ENCODE data around the gene SUPT7L.

SUPT7L gene

DNA sequence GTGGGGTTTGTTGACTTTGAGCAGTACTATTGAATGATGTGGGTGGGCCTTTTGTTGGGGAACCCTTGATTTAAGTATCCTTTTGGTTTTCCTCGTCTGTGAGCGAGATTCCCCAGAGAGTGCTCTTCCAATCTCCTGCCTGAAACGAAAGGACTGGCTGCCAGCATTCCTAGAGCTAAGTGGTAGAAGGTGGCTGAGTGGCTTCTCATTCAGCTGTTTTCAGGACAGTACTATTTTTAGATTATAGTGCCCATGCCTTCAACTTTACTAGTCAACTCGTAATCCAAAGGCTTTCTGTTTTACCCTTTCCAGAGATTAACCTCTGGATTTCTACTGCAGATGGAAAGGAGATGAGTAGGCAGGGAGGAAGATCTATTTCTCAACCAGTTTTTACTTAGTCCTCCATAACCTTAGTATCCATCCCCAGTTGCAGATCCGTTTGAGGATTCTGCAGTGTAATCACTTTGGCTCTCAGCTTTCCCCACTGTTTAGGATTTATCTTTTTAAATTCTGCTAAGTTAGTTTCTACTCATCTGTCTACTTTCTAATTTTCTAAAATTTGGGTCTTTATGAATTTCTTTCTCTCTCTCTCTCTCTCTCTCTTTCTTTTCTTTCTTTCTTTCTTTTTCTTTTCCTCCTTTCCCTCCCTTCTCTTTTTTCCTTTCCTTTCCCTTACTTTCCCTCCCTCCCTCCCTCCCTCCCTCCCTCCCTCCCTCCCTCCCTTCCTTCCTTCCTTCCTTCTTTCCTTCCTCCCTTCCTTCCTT is 9.5 kb upstream of the SUPT7L start:
- H3K36me3 ChIP-seq (ENCODE audit: control insufficient read depth in 2 of 2, insufficient read depth in 1 of 2, low read length in 2 of 2): peaks cover 71 to 74% of the 10 kb centered on the region in 2 experiments
- peak; percentile 73 for TF ChIP-seq PRDM1 (tag by site-specific recombination; IDR thresholded peaks at IDR 0.05)
- TF ChIP-seq, protein P1, sequence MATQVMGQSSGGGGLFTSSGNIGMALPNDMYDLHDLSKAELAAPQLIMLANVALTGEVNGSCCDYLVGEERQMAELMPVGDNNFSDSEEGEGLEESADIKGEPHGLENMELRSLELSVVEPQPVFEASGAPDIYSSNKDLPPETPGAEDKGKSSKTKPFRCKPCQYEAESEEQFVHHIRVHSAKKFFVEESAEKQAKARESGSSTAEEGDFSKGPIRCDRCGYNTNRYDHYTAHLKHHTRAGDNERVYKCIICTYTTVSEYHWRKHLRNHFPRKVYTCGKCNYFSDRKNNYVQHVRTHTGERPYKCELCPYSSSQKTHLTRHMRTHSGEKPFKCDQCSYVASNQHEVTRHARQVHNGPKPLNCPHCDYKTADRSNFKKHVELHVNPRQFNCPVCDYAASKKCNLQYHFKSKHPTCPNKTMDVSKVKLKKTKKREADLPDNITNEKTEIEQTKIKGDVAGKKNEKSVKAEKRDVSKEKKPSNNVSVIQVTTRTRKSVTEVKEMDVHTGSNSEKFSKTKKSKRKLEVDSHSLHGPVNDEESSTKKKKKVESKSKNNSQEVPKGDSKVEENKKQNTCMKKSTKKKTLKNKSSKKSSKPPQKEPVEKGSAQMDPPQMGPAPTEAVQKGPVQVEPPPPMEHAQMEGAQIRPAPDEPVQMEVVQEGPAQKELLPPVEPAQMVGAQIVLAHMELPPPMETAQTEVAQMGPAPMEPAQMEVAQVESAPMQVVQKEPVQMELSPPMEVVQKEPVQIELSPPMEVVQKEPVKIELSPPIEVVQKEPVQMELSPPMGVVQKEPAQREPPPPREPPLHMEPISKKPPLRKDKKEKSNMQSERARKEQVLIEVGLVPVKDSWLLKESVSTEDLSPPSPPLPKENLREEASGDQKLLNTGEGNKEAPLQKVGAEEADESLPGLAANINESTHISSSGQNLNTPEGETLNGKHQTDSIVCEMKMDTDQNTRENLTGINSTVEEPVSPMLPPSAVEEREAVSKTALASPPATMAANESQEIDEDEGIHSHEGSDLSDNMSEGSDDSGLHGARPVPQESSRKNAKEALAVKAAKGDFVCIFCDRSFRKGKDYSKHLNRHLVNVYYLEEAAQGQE (tag by site-specific recombination; IDR thresholded peaks at IDR 0.05): no peak
- CTCF ChIA-PET: interaction anchor here (1.5 to 3.9 kb wide), 2 partner anchors 9 to 10 kb away, joined by 4 to 50 read pairs; no protein-coding TSS in a partner anchor
- no peaks in the 10 kb centered on the region for H3K9me3 ChIP-seq (ENCODE audit: control insufficient read depth, insufficient read depth, low read depth, low read length)
- H3K27ac ChIP-seq (ENCODE audit: extremely low read depth, low read depth, low read length): no peak overlapping the region
- POLR2A ChIA-PET: interaction anchor here (0.6 to 1.0 kb wide), 3 partner anchors 9 to 146 kb away, joined by 3 to 4 read pairs (median 3); partner anchors contain the start of genes SLC4A1AP and SUPT7L
- H3K4me3 ChIP-seq (ENCODE audit: low read depth, low read length): no peak overlapping the region
- no peaks in the 10 kb centered on the region for H3K4me1 ChIP-seq (ENCODE audit: control insufficient read depth, insufficient read depth, low read length)

DNA sequence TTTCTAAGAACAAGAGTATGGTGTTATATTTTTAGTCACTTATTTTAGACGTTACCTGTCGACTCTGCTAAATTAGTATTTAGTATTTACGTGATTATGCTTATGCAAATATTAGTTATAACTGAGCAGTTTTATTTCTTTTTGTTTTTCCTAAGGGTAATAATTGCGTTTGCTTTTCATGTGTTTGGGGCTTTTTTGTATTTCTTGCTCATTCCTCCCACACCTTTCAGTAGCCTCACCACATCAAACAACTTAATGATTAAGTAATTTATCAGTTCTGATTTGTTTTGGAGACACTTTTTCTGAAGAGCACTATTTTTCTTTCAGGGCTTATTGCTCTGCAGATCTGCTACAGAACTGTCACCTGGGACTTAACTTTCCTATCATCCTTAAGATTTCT is 7.8 kb upstream of the SUPT7L start:
- POLR2A ChIA-PET: no interaction called here
- Histone ChIP-seq H3K27ac (ENCODE audit: extremely low read depth, low read depth, low read length) (no peak overlapping the region), H3K4me3 (ENCODE audit: low read depth, low read length) (no peak overlapping the region), H3K9me3 (ENCODE audit: control insufficient read depth, insufficient read depth, low read depth, low read length) (no peaks in the 10 kb centered on the region), H3K4me1 (ENCODE audit: control insufficient read depth, insufficient read depth, low read length) (no peaks in the 10 kb centered on the region), H3K36me3 (ENCODE audit: control insufficient read depth in 2 of 2, insufficient read depth in 1 of 2, low read length in 2 of 2) (peaks cover 68 to 71% of the 10 kb centered on the region in 2 experiments)
- CTCF ChIA-PET: interaction anchor here (1.6 to 3.9 kb wide), 2 partner anchors 11 to 32 kb away, joined by 4 to 50 read pairs; no protein-coding TSS in a partner anchor
- no peak for TF ChIP-seq ZFP41 (tag by site-specific recombination; IDR thresholded peaks at IDR 0.05; ENCODE audit: borderline replicate concordance)
- TF ChIP-seq ZSCAN16 (tag by site-specific recombination; IDR thresholded peaks at IDR 0.05): no peak
- no peak for TF ChIP-seq ZFP3 (tag by site-specific recombination; IDR thresholded peaks at IDR 0.05; ENCODE audit: low read depth)
- no peak for TF ChIP-seq ZNF449 (tag by site-specific recombination; IDR thresholded peaks at IDR 0.05)
- TF ChIP-seq ZNF521 (tag by site-specific recombination; IDR thresholded peaks at IDR 0.05): no peak
- no peak for TF ChIP-seq ZNF274 (IDR thresholded peaks at IDR 0.05; ENCODE audit: low read length)
- no peak for TF ChIP-seq ZNF274 (tag by site-specific recombination; IDR thresholded peaks at IDR 0.05; ENCODE audit: borderline replicate concordance)
- no peak for TF ChIP-seq ZNF624 (tag by site-specific recombination; IDR thresholded peaks at IDR 0.05)
- no peak for TF ChIP-seq KLF9 (tag by site-specific recombination; IDR thresholded peaks at IDR 0.05; ENCODE audit: low read depth)

DNA sequence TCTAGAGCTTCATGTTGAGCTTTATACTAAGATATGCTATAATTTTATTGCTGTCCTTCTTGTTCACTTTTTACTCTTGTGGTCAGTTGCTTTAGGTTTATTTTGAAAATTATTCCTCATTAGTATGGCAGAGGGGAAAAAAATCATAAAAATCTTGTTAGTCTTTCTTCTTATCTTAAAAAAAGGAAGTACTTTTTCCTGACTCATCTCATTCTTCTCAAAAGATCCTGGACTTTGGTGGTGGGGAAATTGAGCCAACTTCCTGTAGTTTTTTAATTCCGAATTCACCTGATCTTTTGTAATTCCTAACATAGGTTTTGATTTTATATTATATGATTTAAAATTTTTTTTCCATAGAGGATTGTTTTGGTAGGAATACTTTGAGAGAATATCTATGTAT is 4.0 kb upstream of the SUPT7L start:
- ChIA-PET CTCF (interaction anchor here (0.5 to 5.0 kb wide), 2 partner anchors 16 to 204 kb away, joined by 5 to 61 read pairs; no protein-coding TSS in a partner anchor), POLR2A (no interaction called here)
- TF ChIP-seq ZNF350 (tag by site-specific recombination; IDR thresholded peaks at IDR 0.05): no peak
- TF ChIP-seq ZFP3 (tag by site-specific recombination; IDR thresholded peaks at IDR 0.05; ENCODE audit: low read depth): no peak
- TF ChIP-seq PATZ1 (tag by site-specific recombination; IDR thresholded peaks at IDR 0.05): no peak
- TF ChIP-seq ZNF561 (tag by site-specific recombination; IDR thresholded peaks at IDR 0.05; ENCODE audit: borderline replicate concordance): no peak
- TF ChIP-seq MZF1 (tag by site-specific recombination; IDR thresholded peaks at IDR 0.05; ENCODE audit: borderline replicate concordance): no peak
- TF ChIP-seq ZNF624 (tag by site-specific recombination; IDR thresholded peaks at IDR 0.05): no peak
- TF ChIP-seq MEIS1 (CRISPR knock-in tag; IDR thresholded peaks at IDR 0.05; ENCODE audit: borderline replicate concordance): no peak
- TF ChIP-seq ZNF768 (tag by site-specific recombination; IDR thresholded peaks at IDR 0.05): no peak
- TF ChIP-seq ZBTB48 (tag by site-specific recombination; IDR thresholded peaks at IDR 0.05): no peak
- no peak for TF ChIP-seq ZNF174 (tag by site-specific recombination; IDR thresholded peaks at IDR 0.05)
- TF ChIP-seq GLI4 (tag by site-specific recombination; IDR thresholded peaks at IDR 0.05): no peak
- TF ChIP-seq ZNF302 (tag by site-specific recombination; IDR thresholded peaks at IDR 0.05; ENCODE audit: low read depth): no peak
- TF ChIP-seq ZNF16 (tag by site-specific recombination; IDR thresholded peaks at IDR 0.05; ENCODE audit: low read depth): no peak
- no peaks in the 10 kb centered on the region for H3K9me3 ChIP-seq (ENCODE audit: control insufficient read depth, insufficient read depth, low read depth, low read length)
- H3K4me1 ChIP-seq (ENCODE audit: control insufficient read depth, insufficient read depth, low read length): peaks cover 7% of the 10 kb centered on the region; the same call in 1 of the 2 replicates
- H3K4me3 ChIP-seq (ENCODE audit: low read depth, low read length): no peak overlapping the region
- H3K27ac ChIP-seq (ENCODE audit: extremely low read depth, low read depth, low read length): no peak overlapping the region
- H3K36me3 ChIP-seq (ENCODE audit: control insufficient read depth in 2 of 2, insufficient read depth in 1 of 2, low read length in 2 of 2): peaks cover 41 to 44% of the 10 kb centered on the region in 2 experiments

Data from HEK293 (cell line).